ENCODE data around the gene RNF115.
"Not testable (repeated sequence)": the region's sequence is repeated elsewhere in the genome, so short reads cannot be mapped to it uniquely, and the experiment has no call there.

The RNF115 gene

DNA sequence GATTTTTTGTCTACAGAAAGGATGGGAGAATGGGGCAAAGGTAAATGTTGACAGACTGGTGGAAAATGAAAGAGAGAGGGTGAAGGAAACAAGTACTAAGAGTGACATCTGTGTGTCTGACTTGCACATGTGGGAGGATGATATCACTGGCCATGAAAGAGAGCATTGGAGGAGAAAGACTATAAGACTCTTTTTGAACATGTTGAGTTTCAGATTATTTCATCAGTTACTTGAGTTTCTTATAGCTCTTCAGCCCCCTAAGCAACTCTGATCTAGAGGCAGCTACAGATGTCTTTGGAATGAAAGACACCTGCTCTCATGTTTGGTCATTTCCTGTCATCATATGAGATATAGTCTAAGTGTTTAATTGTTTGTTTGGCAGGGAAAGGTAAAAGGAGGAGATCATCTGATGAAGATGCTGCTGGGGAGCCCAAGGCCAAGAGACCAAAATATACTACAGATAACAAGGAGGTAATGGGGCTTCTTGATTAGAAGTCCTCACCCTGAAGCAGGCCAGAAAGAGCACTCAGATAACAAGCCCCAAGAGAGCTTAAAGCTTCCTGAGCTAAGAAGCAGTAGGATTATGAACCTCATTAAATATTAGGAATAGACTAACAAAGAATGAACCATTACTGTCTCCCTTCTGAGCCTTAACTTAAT, 4.6 kb upstream of the RNF115 start:
- DNase-seq, result no peak

- no peak for DNase-seq
Measured at GRCh38 chr1:145827966-145828365, 4.1 kb upstream of the RNF115 start.

GRCh38 chr1:145826030-145826429, 2.1 kb upstream of the RNF115 start:
- no peak for DNase-seq

DNA sequence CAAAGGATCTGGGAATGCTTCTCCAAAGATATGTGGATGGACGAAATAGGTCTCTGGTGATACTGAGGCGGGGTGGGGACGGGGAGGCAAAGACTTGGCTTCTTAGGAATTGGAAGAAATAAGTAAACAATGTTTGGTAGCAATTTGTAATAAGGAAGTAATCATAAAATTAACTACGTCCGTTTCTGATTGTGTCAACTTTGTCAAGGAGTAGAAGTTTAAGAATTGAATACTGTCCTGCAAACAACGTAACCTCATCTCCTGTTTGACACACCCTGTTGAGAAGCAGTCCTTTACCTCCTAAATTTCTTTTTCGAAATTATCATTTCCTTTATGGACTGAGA, 576 bp upstream of the RNF115 start:
- DNase-seq, result no peak

GRCh38 chr1:145822779-145823331, 1.0 kb downstream of the RNF115 start:
- not testable (repeated sequence) for DNase-seq

DNA sequence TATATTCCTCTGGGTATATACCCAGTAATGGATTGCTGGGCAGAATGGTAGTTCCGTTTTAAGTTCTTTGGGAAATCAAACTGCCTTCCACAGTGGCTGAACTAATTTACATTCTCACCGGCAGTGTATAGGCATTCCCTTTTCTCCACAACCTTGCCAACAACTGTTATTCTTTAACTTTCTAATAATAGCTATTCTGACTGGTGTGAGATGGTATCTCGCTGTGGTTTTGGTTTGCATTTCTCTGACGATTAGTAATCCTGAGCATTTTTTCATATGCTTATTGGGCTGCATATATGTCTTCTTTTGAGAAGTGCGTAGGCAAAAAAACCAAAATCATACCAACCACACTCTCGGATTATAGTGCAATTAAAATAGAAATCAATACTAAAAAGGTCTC, 5.8 kb downstream of the RNF115 start:
- DNase-seq, result not testable (repeated sequence)

DNA sequence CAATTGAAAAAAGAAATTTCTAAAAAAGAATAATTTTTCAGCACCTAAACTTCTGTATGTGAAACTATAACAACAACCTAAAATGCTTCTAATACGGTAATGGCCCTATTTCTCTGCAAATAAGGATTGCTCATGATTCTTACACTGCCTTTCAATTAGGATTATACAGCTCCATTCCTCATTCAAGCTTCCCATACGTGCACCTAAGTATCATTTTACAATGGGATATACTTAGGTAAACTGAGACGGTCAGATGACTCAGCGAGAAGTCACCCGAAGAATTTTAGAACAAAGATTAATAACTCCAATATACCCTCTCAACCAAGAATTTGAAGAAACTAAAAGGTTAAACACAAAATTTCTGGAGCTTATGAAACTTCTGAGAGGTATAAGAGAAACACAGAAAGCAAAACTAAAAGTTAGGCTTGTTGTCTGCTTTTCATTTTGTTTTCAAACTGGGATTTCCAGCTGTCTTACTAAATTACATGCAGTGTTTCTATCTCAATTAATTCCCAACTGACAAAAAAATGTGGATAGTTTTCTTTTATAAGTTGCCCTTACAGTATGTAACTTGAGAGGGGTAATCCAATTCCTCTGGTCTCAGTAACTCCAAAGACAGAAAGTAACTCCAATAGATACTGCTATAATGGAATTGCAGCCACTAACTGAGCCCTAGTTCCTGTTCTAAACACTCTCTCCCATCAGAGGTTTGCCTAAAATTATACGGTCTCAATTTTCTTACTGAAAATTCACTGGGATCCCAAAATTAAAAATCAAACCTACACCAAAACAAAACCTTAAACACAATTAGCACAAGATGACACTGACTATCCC, 10.7 kb downstream of the RNF115 start:
- not testable (repeated sequence) for DNase-seq

GRCh38 chr1:145806844-145807243, 17.1 kb downstream of the RNF115 start:
- DNase-seq, result no peak

DNA sequence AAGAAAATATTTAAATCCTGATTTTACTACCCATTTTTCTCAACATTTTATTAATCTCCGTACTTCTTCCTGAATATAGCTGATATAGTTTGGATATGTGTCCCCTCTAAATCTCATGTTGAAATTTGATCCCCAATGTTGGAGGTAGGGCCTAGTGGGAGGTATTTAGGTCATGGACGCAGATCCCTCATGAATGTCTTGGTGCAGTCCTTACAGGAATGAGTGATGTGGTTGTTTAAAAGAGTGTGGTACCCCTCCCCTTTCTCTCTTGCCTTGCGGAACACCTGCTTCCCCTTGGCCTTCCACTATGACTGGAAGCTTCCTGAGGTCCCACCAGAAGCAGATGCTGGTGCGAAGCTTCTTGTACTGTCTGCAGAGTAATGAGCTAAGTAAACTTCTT, 17.5 kb downstream of the RNF115 start:
- no peak for DNase-seq

GRCh38 chr1:145805057-145805456, 18.8 kb downstream of the RNF115 start:
- DNase-seq, result no peak

DNA sequence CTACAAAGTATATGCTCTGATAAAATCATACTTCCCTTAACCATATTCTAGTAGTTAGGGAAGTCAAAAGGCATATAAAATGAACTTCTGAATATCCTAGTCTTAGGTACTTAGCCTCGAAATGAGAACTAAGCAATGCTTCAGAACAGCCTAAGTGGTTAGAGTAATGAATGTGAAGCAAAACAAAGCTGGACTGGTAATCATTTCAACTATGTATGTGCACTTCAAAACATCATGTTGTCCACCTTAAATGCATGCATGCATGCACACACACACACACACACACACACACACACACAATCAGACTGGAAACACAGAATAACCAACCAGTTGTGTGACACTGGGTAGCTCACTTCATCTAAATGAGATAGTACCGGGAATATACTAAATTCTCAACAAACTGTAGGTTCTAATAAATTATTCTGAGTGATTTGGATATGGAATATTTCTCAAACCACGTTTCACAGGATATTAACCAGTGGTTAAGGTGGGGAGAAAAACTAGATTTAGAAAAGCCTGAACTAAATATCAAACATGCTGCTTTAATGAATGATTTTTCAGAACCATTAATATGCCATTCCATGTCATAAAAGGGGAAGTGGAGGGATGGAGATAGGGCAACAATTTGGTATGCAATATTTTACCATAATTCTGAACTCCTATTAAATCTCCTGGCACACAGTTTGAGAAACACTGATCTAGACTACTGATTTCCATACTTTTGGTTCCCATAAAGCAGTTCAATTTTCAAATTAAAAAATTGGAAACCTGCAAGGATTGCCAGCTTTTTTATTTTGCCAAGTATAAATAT, 19.5 kb downstream of the RNF115 start:
- no peak for DNase-seq

DNA sequence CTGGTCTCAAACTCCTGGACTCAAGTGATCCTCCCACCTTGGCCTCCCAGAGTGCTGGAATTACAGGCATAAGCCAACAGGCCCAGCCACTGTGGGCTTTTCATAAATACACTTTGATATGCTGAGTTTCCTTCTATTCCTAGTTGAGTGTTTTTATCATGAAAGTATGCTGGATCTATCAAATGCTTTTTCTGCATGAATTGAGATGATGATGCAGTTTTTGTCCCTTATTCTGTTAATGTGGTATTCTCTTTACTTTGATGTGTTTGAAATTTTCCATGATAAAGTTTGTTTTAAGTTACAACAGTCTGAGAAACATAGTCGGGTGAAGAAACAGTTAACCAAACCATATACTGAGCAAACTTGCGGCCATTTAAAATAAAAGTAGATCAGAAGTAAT, 24.1 kb downstream of the RNF115 start:
- no peak for DNase-seq

GRCh38 chr1:145796753-145797152, 27.1 kb downstream of the RNF115 start:
- no peak for DNase-seq

DNA sequence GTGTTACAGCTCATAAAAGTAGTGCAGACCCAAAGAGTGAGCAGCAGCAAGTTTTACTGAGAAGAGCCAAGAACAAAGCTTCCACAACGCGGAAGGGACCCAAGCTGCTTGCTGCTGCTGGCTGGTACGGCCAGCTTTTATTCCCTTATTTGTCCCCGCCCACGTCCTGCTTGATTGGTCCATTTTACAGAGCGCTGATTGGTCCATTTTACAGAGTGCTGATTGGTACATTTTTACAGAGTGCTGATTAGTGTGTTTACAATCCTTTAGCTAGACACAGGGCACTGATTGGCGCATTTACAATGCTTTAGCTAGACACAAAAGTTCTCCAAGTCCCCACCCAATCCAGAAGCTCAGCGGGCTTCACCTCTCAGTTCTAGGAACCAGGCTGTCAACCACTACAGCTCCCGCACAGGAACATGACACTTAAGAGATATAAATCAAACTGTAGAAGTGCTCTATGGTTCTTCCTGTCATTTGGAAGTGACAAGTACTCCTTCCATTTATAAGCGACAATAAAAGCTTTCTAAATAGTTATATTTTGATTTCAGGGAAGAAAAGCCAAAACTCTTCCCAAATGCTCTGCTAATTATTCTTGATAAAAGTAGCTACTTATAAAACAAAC, 28.5 kb downstream of the RNF115 start:
- DNase-seq, result no peak

DNA sequence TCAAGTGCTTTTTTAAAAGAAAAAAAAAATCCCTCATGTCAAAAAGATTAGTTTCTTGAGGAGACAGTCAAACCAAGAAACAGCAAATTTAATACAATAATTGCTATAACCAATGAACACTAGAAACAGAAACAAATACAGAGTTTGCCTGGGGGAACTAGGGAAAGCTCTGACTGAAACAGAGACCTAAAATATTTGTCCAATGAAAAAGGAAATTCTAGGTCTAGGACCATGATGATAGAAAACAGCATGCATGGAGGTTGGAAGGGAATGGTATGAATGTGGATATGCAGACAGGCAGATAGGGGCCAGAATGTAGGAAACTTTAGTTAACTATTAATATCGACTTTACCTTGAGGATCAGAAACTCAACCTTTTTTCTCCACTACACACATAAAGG, 31.4 kb downstream of the RNF115 start:
- DNase-seq, result no peak

- DNase-seq, result not testable (repeated sequence)
Measured at GRCh38 chr1:145791860-145792259, 32.0 kb downstream of the RNF115 start.

DNA sequence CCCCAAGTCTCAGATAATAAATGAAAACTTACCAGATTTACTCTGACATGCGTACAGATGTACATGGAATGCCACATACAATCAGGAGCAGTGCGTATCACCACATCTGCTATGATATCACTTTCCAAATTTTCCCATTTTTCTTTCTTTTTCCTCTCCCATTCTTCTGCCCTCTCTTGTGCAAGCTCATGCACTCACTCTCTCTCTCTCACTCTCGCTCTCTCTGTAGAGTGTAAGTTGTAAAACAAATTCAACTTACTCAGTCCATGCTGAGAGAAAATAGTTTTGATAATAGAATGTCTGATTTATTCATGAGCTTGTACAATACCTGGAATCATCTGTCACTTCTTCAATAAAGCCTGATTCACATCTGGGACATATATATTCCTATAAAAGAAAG, 35.3 kb downstream of the RNF115 start:
- no peak for DNase-seq

GRCh38 chr1:145786271-145786670, 37.6 kb downstream of the RNF115 start:
- DNase-seq, result no peak

DNA sequence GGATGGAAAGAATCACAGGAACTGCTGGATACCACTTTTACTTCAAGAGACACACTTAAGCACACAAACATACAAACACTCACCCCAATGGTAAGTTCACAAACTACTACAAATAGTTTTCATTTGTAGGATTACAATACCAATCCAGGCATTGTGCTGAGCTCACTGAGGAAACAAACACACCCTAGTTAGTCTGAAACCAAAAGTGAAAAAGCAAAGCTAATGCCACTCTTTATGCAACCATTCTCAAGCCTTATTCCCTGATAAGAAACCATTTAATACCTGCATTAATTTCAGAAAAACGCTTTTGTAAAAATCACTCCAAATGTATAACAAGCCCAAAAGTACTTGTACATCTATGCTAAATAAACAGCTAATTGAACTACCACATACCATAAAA, 38.3 kb downstream of the RNF115 start:
- DNase-seq, result no peak

- DNase-seq, result no peak
Measured at GRCh38 chr1:145784409-145784808, 39.5 kb downstream of the RNF115 start.

Measured in nucleus accumbens (tissue), 56 donors.